ENCODE data around the gene SGSM1. TPM values are rescaled to one million over a fixed set of nuclear protein-coding genes. Genes with fewer than 3 reads are reported as not detected.

SGSM1 gene
- total and polyA plus RNA-seq, 9 of the 15 experiments (the other 6 are each of a cell fraction or from before 2014, with no cell fraction given), result not detected

- TF ChIP-seq TFE3 (CRISPR knock-in tag; IDR thresholded peaks at IDR 0.05) (no peak), TAF1 (IDR thresholded peaks at IDR 0.05; ENCODE audit: control insufficient read depth, extremely low read depth, insufficient read depth, low read length, severe bottlenecking) (no peak), ZBTB17 (CRISPR knock-in tag; IDR thresholded peaks at IDR 0.05) (no peak), ZNF668 (CRISPR knock-in tag; IDR thresholded peaks at IDR 0.05) (no peak), SLC30A9 (CRISPR knock-in tag; IDR thresholded peaks at IDR 0.05) (no peak), ZBTB8A (IDR thresholded peaks at IDR 0.05; ENCODE audit: partially characterized antibody) (no peak), ZNF740 (CRISPR knock-in tag; IDR thresholded peaks at IDR 0.05) (no peak), ZNF740 (tag; IDR thresholded peaks at IDR 0.05) (no peak), REST (IDR thresholded peaks at IDR 0.05; ENCODE audit: borderline replicate concordance) (no peak), REST (CRISPR knock-in tag; IDR thresholded peaks at IDR 0.05; ENCODE audit: low read depth) (no peak), MXI1 (IDR thresholded peaks at IDR 0.05; ENCODE audit: low read depth, low read length) (no peak), AFF1 (IDR thresholded peaks at IDR 0.05; ENCODE audit: low read depth in 1 of 2, partially characterized antibody in 2 of 2) (no peak), SMARCA5 (IDR thresholded peaks at IDR 0.05) (no peak)
Measured at GRCh38 chr22:24947881-24948280, 141.9 kb downstream of the SGSM1 start (continued).
